Activated T-helper 2 cell treated with anti-CD3 and anti-CD28 coated beads, Interferon-gamma antibody, Interleukin-2, Interleukin-4, amounts not matched to agents 10 μg/mL and 5 μg/mL and 100 μg/mL, durations not matched to agents 14 hours and 24 hours and 36 hours (primary cell): ENCODE results near the gene MERTK. TPM values are rescaled to one million over a fixed set of nuclear protein-coding genes. Genes with fewer than 3 reads are reported as not detected.

ENCODE experiments used
- DNase-seq: peaks from one replicate; pipeline ENCODE4 v3.0.0; 2021; ENCODE audit warnings: low spot score
- H3K27ac Mint-ChIP-seq: one replicate; pipeline ENCODE4 v1.8.0; 2021; ENCODE audit warnings: mixed read lengths
- H3K27me3 Mint-ChIP-seq: one replicate; pipeline ENCODE4 v1.8.0; 2021; ENCODE audit warnings: low read depth, mixed read lengths
- H3K36me3 Mint-ChIP-seq: one replicate; pipeline ENCODE4 v1.8.0; 2021; ENCODE audit warnings: low read depth, mixed read lengths
- H3K4me1 Mint-ChIP-seq: one replicate; pipeline ENCODE4 v1.8.0; 2021; ENCODE audit warnings: low read depth, mixed read lengths
- H3K4me3 Mint-ChIP-seq: one replicate; pipeline ENCODE4 v1.8.0; 2021; ENCODE audit warnings: low read depth, mild to moderate bottlenecking, moderate library complexity, mixed read lengths
- H3K9me3 Mint-ChIP-seq: one replicate; pipeline ENCODE4 v1.8.0; 2021; ENCODE audit warnings: mixed read lengths
- intact Hi-C: fragments of 100-400 bp; cut with micrococcal nuclease; formaldehyde crosslinking; loops from one replicate; pipeline ENCODE4 v1.15.1; 2023
- total RNA-seq: library from RNA; stranded (reverse); gene quantifications from 2 replicates; pipeline ENCODE4 v1.2.3, GENCODE V29; 2022

The MERTK gene
- total RNA-seq, 1 donor from 2014 or later: 1.0 TPM

DNA sequence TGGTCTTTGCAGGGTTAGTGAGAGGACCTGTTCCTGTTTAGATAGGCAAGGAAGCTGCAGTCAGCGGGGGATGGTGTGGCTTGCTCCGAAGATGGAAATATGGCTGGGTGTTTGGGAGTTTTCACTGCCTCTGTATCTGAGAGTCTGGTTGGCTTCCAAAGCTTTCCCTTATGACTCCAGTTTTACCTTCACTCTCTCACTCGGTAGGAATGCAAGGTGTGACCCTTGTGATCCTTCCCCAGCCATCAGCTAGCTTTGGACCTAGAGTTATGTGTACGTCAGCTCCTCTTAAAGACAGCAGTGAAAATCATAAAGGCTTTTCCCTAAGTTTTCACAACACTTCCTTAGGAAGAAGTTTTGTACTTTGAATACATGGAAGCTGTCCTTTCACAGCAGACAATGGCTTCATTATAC lies 121.2 kb downstream of the MERTK start:
- H3K9me3 Mint-ChIP-seq: no peaks in the 10 kb centered on the region
- H3K4me3 Mint-ChIP-seq: no peak overlapping the region
- peaks cover 22% of the 10 kb centered on the region for H3K27me3 Mint-ChIP-seq
- no peaks in the 10 kb centered on the region for H3K4me1 Mint-ChIP-seq
- no peaks in the 10 kb centered on the region for H3K36me3 Mint-ChIP-seq
- no peak overlapping the region for H3K27ac Mint-ChIP-seq
- DNase-seq: no peak
- intact Hi-C loops: no loop called here

DNA sequence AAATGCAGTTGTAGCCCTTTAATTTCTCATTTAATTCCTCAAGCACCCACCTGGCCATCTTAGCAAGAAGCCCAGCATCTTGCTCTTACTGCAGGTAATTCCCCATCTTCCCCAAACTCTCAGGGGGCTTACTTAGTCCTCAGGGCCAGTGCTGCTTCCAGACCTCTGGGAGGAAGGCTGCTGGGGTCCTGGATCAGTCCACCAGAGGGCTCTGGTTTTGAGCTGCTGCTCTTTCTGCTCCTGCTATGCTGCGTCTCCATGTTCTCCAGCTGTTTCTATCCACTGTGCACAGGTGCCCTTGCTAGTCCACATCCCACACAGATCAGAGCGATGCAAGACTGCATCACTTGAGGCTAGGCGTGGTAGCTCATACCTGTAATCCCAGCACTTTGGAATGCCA lies 122.2 kb downstream of the MERTK start:
- intact Hi-C loops: no loop called here
- no peak overlapping the region for H3K4me3 Mint-ChIP-seq
- no peak for DNase-seq
- H3K27me3 Mint-ChIP-seq: peaks cover 22% of the 10 kb centered on the region
- no peaks in the 10 kb centered on the region for H3K36me3 Mint-ChIP-seq
- H3K4me1 Mint-ChIP-seq: no peaks in the 10 kb centered on the region
- H3K27ac Mint-ChIP-seq: no peak overlapping the region
- no peaks in the 10 kb centered on the region for H3K9me3 Mint-ChIP-seq

- intact Hi-C loops: no loop called here
- Mint-ChIP-seq H3K4me1 (no peaks in the 10 kb centered on the region), H3K27ac (no peak overlapping the region), H3K36me3 (no peaks in the 10 kb centered on the region), H3K4me3 (no peak overlapping the region), H3K9me3 (no peaks in the 10 kb centered on the region), H3K27me3 (peaks cover 17% of the 10 kb centered on the region)
- DNase-seq: no peak
Measured at GRCh38 chr2:112021290-112021689, 122.9 kb downstream of the MERTK start.

GRCh38 chr2:112021781-112022231 lies 123.4 kb downstream of the MERTK start:
- H3K27me3 Mint-ChIP-seq: peaks cover 17% of the 10 kb centered on the region
- H3K36me3 Mint-ChIP-seq: no peaks in the 10 kb centered on the region

DNA sequence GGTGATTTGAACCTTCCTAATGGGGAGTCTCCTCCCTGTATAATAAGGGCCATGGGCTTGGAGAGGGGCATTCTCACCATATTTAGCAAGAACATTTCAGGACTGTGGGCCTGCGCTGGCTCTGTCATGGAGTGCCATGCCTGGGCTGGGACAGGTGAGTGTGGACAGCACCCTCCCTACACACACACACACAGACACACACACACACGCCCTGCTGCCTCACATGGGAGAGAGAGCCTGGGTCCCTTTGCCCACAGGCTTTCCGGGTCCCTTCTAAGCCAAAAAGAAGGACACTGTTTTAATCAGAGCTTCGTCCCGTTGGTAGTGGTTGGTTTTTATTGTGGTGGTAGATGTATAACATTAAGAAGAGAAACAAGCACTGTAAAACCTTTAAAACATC lies 125.3 kb downstream of the MERTK start:
- intact Hi-C loops: no loop called here
- H3K27me3 Mint-ChIP-seq: peaks cover 13% of the 10 kb centered on the region
- no peak for DNase-seq
- no peaks in the 10 kb centered on the region for H3K9me3 Mint-ChIP-seq
- H3K36me3 Mint-ChIP-seq: no peaks in the 10 kb centered on the region
- no peaks in the 10 kb centered on the region for H3K4me1 Mint-ChIP-seq
- H3K4me3 Mint-ChIP-seq: no peak overlapping the region
- H3K27ac Mint-ChIP-seq: no peak overlapping the region

More at GRCh38 chr2:112021781-112022231, 123.4 kb downstream of the MERTK start:
- H3K4me3 Mint-ChIP-seq: no peak overlapping the region
- no peak overlapping the region for H3K27ac Mint-ChIP-seq
- intact Hi-C loops: no loop called here
- no peaks in the 10 kb centered on the region for H3K4me1 Mint-ChIP-seq
- no peaks in the 10 kb centered on the region for H3K9me3 Mint-ChIP-seq
- DNase-seq: no peak

DNA sequence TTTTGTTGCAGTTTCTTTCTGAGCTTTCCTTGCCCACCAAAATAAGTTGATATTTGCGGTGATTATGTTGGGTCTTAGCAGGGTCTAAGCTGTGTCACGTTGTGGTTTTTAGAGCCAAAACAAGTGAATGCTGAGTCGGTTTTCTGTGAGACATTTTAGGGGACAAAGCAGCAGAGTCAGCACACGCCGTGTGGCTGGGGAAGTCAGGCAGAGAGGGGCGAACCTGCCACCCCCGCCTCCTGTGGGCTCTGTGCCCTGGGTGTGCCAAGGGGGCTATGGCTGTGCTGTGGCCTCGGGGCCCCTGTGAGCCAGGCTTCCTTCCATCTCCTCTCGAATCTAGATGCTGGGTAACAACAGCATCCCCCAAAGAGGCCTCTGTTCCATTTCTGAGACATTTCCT lies 125.8 kb downstream of the MERTK start:
- Mint-ChIP-seq H3K9me3 (no peaks in the 10 kb centered on the region), H3K4me3 (no peak overlapping the region), H3K36me3 (no peaks in the 10 kb centered on the region), H3K27me3 (peaks cover 12% of the 10 kb centered on the region), H3K27ac (no peak overlapping the region), H3K4me1 (no peaks in the 10 kb centered on the region)
- intact Hi-C loops: no loop called here
- DNase-seq: no peak

DNA sequence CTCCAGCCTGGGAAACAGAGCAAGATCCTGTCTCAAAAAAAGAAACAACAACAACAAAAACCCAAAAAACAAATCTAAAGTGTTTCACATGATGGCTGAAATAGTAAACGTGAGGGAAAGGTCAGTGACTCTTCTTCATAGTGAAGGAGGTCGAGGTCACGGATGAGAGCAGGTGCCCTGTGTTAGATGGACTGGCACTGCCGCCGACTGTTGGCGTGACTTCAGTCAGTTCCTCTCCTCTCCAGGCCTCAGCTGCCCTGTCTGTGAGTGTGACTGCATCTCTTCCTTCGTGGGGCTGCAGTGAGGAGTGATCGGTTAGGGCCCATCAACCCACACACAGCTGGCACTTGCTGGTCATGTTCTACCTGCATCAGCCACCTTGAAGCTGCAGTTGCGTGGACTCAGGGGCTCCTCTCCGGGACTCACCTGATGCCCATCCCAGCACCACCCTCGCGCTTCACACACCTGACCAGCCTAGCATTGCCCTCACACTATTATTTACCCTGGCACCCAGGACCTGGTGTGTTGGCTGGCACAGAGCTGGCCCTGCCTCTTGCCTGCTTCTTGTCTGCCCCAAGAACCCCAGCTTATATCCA lies 126.6 kb downstream of the MERTK start:
- Mint-ChIP-seq H3K4me1 (no peaks in the 10 kb centered on the region), H3K36me3 (no peaks in the 10 kb centered on the region)
- intact Hi-C loops: no loop called here

GRCh38 chr2:112026509-112026908 lies 128.1 kb downstream of the MERTK start:
- no peaks in the 10 kb centered on the region for H3K9me3 Mint-ChIP-seq
- no peak for DNase-seq
- H3K4me3 Mint-ChIP-seq: no peak overlapping the region
- intact Hi-C loops: no loop called here
- no peaks in the 10 kb centered on the region for H3K4me1 Mint-ChIP-seq
- peaks cover 8% of the 10 kb centered on the region for H3K27me3 Mint-ChIP-seq
- no peak overlapping the region for H3K27ac Mint-ChIP-seq
- H3K36me3 Mint-ChIP-seq: no peaks in the 10 kb centered on the region

More for the DNA sequence above, 126.6 kb downstream of the MERTK start:
- Mint-ChIP-seq H3K27me3 (peaks cover 15% of the 10 kb centered on the region), H3K9me3 (no peaks in the 10 kb centered on the region), H3K27ac (no peak overlapping the region), H3K4me3 (no peak overlapping the region)
- no peak for DNase-seq

DNA sequence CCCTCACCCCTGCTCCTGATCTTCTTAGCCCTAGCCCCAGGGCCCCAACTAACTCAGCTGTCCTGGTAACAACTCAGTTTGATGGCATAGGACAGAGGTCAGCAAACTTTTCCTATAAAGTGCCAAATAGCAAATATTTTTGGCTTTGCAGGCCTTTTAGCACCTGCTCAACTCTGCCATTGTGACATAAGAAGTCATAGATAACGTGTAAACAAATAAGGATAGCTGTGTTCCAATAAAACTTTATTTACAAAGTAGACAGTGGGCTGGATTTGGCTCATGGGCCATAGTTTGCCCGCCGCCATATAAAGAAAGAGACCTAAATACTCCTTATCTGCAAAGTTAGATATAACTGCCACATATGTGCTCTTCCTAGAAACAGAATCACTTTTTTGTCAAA lies 129.4 kb downstream of the MERTK start:
- H3K4me1 Mint-ChIP-seq: peaks cover 4% of the 10 kb centered on the region
- H3K9me3 Mint-ChIP-seq: no peaks in the 10 kb centered on the region
- H3K27ac Mint-ChIP-seq: no peak overlapping the region
- no peak for DNase-seq
- H3K27me3 Mint-ChIP-seq: peaks cover 8% of the 10 kb centered on the region
- H3K4me3 Mint-ChIP-seq: no peak overlapping the region
- H3K36me3 Mint-ChIP-seq: no peaks in the 10 kb centered on the region
- intact Hi-C loops: no loop called here

DNA sequence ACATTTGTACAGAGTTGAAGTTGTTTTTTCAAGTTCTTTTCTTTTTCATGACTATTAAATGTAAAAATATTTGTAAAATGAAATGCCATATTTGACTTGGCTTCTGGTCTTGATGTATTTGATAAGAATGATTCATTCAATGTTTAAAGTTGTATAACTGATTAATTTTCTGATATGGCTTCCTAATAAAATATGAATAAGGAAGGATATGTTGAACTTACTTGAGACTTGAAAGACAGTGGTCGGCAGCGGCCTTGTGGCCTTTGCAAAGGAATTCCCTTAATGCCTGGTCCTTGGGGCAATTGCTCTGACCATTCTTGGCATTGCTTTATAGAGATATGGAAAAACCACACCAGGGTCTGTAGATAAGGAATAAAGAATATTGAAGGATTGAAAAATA lies 130.8 kb downstream of the MERTK start:
- Mint-ChIP-seq H3K27me3 (peaks cover 8% of the 10 kb centered on the region), H3K4me1 (peaks cover 4% of the 10 kb centered on the region), H3K9me3 (no peaks in the 10 kb centered on the region), H3K36me3 (no peaks in the 10 kb centered on the region), H3K27ac (no peak overlapping the region), H3K4me3 (no peak overlapping the region)
- intact Hi-C loops: no loop called here
- DNase-seq: no peak

DNA sequence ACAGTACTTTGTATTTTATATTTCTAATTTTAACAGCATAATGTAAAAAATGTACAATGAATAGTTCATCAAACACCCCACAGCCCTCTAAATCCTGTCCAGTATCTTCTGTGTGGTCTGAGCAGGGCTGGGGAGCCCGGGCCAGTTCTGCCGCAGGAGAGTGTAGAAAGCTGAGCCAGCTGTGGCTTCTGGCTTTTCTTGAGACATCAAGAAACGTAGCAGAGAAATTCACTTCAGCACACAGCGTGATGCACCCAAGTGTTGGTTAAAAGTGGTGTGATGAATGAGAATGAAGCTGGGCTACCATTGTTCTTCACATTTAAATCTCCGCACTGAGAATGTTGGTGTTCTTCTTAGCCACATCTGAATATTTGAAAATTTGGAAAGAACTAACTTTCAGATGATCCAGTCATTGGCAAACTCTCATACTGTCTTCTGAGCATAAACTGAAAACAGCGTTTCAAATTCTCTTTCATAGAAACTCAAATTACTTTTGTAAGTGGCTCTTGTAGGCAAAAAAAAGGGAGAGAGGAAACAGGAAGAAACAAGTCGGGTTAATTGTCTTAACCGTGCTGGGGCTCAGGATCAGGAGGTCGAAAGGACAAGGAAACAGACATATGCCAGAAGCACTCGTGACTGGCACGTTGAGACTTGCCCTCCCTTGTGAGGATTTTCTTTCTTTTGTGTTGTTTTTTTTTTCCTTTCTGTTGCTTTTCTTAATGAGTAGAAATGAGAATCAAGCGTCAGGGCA lies 133.2 kb downstream of the MERTK start:
- H3K27ac Mint-ChIP-seq: no peak overlapping the region
- DNase-seq: no peak
- peaks cover 4% of the 10 kb centered on the region for H3K4me1 Mint-ChIP-seq
- intact Hi-C loops: no loop called here
- no peaks in the 10 kb centered on the region for H3K36me3 Mint-ChIP-seq
- H3K9me3 Mint-ChIP-seq: no peaks in the 10 kb centered on the region
- peaks cover 8% of the 10 kb centered on the region for H3K27me3 Mint-ChIP-seq
- H3K4me3 Mint-ChIP-seq: no peak overlapping the region

- Mint-ChIP-seq H3K9me3 (no peaks in the 10 kb centered on the region), H3K27me3 (peaks cover 8% of the 10 kb centered on the region), H3K36me3 (no peaks in the 10 kb centered on the region), H3K27ac (no peak overlapping the region), H3K4me1 (peaks cover 4% of the 10 kb centered on the region), H3K4me3 (no peak overlapping the region)
- no peak for DNase-seq
- intact Hi-C loops: no loop called here
Measured at GRCh38 chr2:112032224-112032586, 133.8 kb downstream of the MERTK start.

GRCh38 chr2:112032689-112033465 lies 134.5 kb downstream of the MERTK start:
- peaks cover 13% of the 10 kb centered on the region for H3K27me3 Mint-ChIP-seq
- DNase-seq: no peak
- intact Hi-C loops: no loop called here
- H3K27ac Mint-ChIP-seq: no peak overlapping the region
- H3K4me3 Mint-ChIP-seq: no peak overlapping the region
- H3K4me1 Mint-ChIP-seq: peaks cover 4% of the 10 kb centered on the region
- H3K9me3 Mint-ChIP-seq: peaks cover 5% of the 10 kb centered on the region
- no peaks in the 10 kb centered on the region for H3K36me3 Mint-ChIP-seq
